Smooth muscle cell (in vitro differentiated cells): ENCODE data around the gene ATIC. TPM values are rescaled to one million over a fixed set of nuclear protein-coding genes. Genes with fewer than 3 reads are reported as not detected.

Source experiments
- DNase-seq: peaks from one replicate; lab custom pipeline; 2025; ENCODE audit not compliant: unreplicated experiment; lab: John Stamatoyannopoulos, UW
- H2AFZ ChIP-seq: fragments of 200-600 bp; sonication (generic); 2 replicates; pipeline ENCODE4 v1.6.0; 2016; ENCODE audit warnings: antibody characterized with exemption, low read depth, mild to moderate bottlenecking
- H3F3A ChIP-seq: fragments of 200-600 bp; sonication (generic); 2 replicates; pipeline ENCODE4 v1.6.0; 2017; ENCODE audit warnings: antibody characterized with exemption, low read depth
- H3K27ac ChIP-seq: fragments of 200-600 bp; sonication (generic); 2 replicates; pipeline ENCODE4 v1.5.1; 2016; ENCODE audit warnings: low read depth, mild to moderate bottlenecking
- H3K27me3 ChIP-seq: fragments of 200-600 bp; sonication (generic); 2 replicates; pipeline ENCODE4 v1.6.1; 2016; ENCODE audit warnings: low read depth, mild to moderate bottlenecking
- H3K36me3 ChIP-seq: fragments of 200-600 bp; sonication (generic); 2 replicates; pipeline ENCODE4 v1.5.1; 2016; ENCODE audit warnings: low read depth
- H3K4me1 ChIP-seq: fragments of 200-600 bp; sonication (generic); 2 replicates; pipeline ENCODE4 v1.5.1; 2016; ENCODE audit warnings: low read depth
- H3K4me2 ChIP-seq: fragments of 200-600 bp; sonication (generic); 2 replicates; pipeline ENCODE4 v1.6.0; 2016; ENCODE audit warnings: mild to moderate bottlenecking
- H3K4me3 ChIP-seq: fragments of 200-600 bp; sonication (generic); 2 replicates; pipeline ENCODE4 v1.5.1; 2016; ENCODE audit warnings: mild to moderate bottlenecking
- H3K79me2 ChIP-seq: fragments of 200-600 bp; sonication (generic); 2 replicates; pipeline ENCODE4 v1.6.0; 2016; ENCODE audit warnings: low read depth, mild to moderate bottlenecking
- H3K9ac ChIP-seq: fragments of 200-600 bp; sonication (generic); 2 replicates; pipeline ENCODE4 v1.6.0; 2016; ENCODE audit warnings: low read depth
- H3K9me3 ChIP-seq: fragments of 200-600 bp; sonication (generic); replicated peaks from 2 replicates; pipeline ENCODE4 v1.5.1; 2016; ENCODE audit warnings: low read depth
- H4K20me1 ChIP-seq: fragments of 200-600 bp; sonication (generic); 2 replicates; pipeline ENCODE4 v1.6.0; 2016; ENCODE audit warnings: low read depth
- CTCF ChIP-seq: fragments of 200-600 bp; sonication (generic); IDR thresholded peaks from 2 replicates; pipeline ENCODE4 v1.5.1; 2017; ENCODE audit warnings: borderline replicate concordance, mild to moderate bottlenecking, antibody characterized with exemption; ENCODE audit not compliant: insufficient read depth, poor library complexity, severe bottlenecking
- WGBS: methylation state at CpG from one replicate; pipeline ENCODE4 v1.1.7; 2016; ENCODE audit warnings: low lambda C conversion rate; 5-methylcytosine and 5-hydroxymethylcytosine counted together
- polyA plus RNA-seq: library from polyadenylated mRNA; unstranded; fragments of >200 nt; fragmentation: Nextera tagmentation; extraction: Ambion mirVana; gene quantifications from 2 replicates; pipeline ENCODE4 v1.2.1, GENCODE V29; 2016
- total RNA-seq: library from RNA; depleted of rRNA; stranded (reverse); fragments of >200 nt; gene quantifications from 2 replicates; pipeline ENCODE4 v1.2.3, GENCODE V29; 2014

ATIC gene
- total and polyA plus RNA-seq, 2 experiments from 2014 or later = 28.3 to 67.7 TPM

GRCh38 chr2:215383652-215384279, 71.9 kb downstream of the ATIC start:
- Histone ChIP-seq H3K9me3 (no peaks in the 10 kb centered on the region), H3K4me2 (no peak overlapping the region), H4K20me1 (peaks cover 100% of the 10 kb centered on the region), H3K4me1 (no peaks in the 10 kb centered on the region), H3K9ac (no peak overlapping the region), H3F3A (peaks cover 85% of the 10 kb centered on the region), H3K4me3 (no peak overlapping the region), H2AFZ (no peak overlapping the region), H3K36me3 (peaks cover 80% of the 10 kb centered on the region), H3K27ac (peak overlapping the region; percentile 84), H3K27me3 (no peaks in the 10 kb centered on the region), H3K79me2 (peaks cover 4% of the 10 kb centered on the region)
- DNase-seq = no peak
- WGBS = 96% methylated on average over 8 of the region's 8 CpGs
- no peak for TF ChIP-seq CTCF

- Histone ChIP-seq H3K9me3 (no peaks in the 10 kb centered on the region), H3K36me3 (peaks cover 70% of the 10 kb centered on the region), H3K9ac (no peak overlapping the region), H3K4me1 (no peaks in the 10 kb centered on the region), H3F3A (peaks cover 83% of the 10 kb centered on the region), H3K27me3 (no peaks in the 10 kb centered on the region), H3K79me2 (peaks cover 4% of the 10 kb centered on the region), H3K4me3 (no peak overlapping the region), H2AFZ (no peak overlapping the region), H3K4me2 (no peak overlapping the region), H4K20me1 (peaks cover 100% of the 10 kb centered on the region), H3K27ac (peak overlapping the region; percentile 84)
- WGBS = 81% methylated on average over 7 of the region's 7 CpGs
- no peak for DNase-seq
- no peak for TF ChIP-seq CTCF
Measured at GRCh38 chr2:215384710-215385109, 72.9 kb downstream of the ATIC start.

- Histone ChIP-seq H3K4me1 (no peaks in the 10 kb centered on the region), H3K27me3 (no peaks in the 10 kb centered on the region), H4K20me1 (peaks cover 100% of the 10 kb centered on the region), H2AFZ (no peak overlapping the region), H3K36me3 (peaks cover 70% of the 10 kb centered on the region), H3K4me2 (no peak overlapping the region), H3K79me2 (peaks cover 4% of the 10 kb centered on the region), H3K9ac (no peak overlapping the region), H3F3A (peaks cover 82% of the 10 kb centered on the region), H3K9me3 (no peaks in the 10 kb centered on the region), H3K27ac (peak overlapping the region; percentile 82), H3K4me3 (no peak overlapping the region)
- DNase-seq = no peak
- no peak for TF ChIP-seq CTCF
- WGBS = 96% methylated on average over 7 of the region's 7 CpGs
Measured at GRCh38 chr2:215386566-215386965, 74.7 kb downstream of the ATIC start.

GRCh38 chr2:215388002-215388728, 76.3 kb downstream of the ATIC start:
- no peak overlapping the region for H3K4me2 ChIP-seq
- no peaks in the 10 kb centered on the region for H3K79me2 ChIP-seq
- H4K20me1 ChIP-seq = peaks cover 100% of the 10 kb centered on the region
- DNase-seq = no peak
- no peak overlapping the region for H3K9ac ChIP-seq
- H3K4me1 ChIP-seq = no peaks in the 10 kb centered on the region
- no peaks in the 10 kb centered on the region for H3K27me3 ChIP-seq
- peak overlapping the region; percentile 82 for H3K27ac ChIP-seq
- no peak overlapping the region for H3K4me3 ChIP-seq
- H3F3A ChIP-seq = peaks cover 83% of the 10 kb centered on the region
- H2AFZ ChIP-seq = no peak overlapping the region
- WGBS = 92% methylated on average over 7 of the region's 7 CpGs
- no peak for TF ChIP-seq CTCF
- peaks cover 74% of the 10 kb centered on the region for H3K36me3 ChIP-seq
- H3K9me3 ChIP-seq = no peaks in the 10 kb centered on the region
